Mammary microvascular endothelial cell (primary cell): ENCODE data around the gene MDGA2. TPM values are rescaled to one million over a fixed set of nuclear protein-coding genes. Genes with fewer than 3 reads are reported as not detected.

Experiments used
- total RNA-seq: library from RNA; depleted of rRNA; stranded (reverse); fragments of >200 nt; gene quantifications from 2 replicates; pipeline ENCODE4 v1.2.3, GENCODE V29; 2015

The MDGA2 gene
- total RNA-seq, result not detected in 2 replicates

GRCh38 chr14:47675466-47676314, at the start of gene MDGA2:
Gene MDGA2, minus strand, starts transcription at chr14:47675605.

